H9 (cell line): ENCODE data around the gene ACTN2. TPM values are rescaled to one million over a fixed set of nuclear protein-coding genes. Genes with fewer than 3 reads are reported as not detected.

Experiments used
- DNase-seq: peaks from one replicate; pipeline ENCODE4 v3.0.0-alpha.2; 2017
- H2AFZ ChIP-seq: one replicate; pipeline ENCODE4 v1.6.1; 2013; ENCODE audit warnings: mild to moderate bottlenecking, low read length, control low read depth, moderate library complexity
- H2AK5ac ChIP-seq: 2 replicates; pipeline ENCODE4 v1.6.1; 2013; ENCODE audit warnings: low read length, control low read depth, mixed read lengths; ENCODE audit not compliant: insufficient read length
- H2BK120ac ChIP-seq: one replicate; pipeline ENCODE4 v1.6.1; 2013; ENCODE audit warnings: low read depth, mild to moderate bottlenecking, low read length, control low read depth, inconsistent platforms; ENCODE audit not compliant: poor library complexity, severe bottlenecking
- H2BK12ac ChIP-seq: 2 replicates; pipeline ENCODE4 v1.6.1; 2013; ENCODE audit warnings: low read length, control low read depth, mixed read lengths, low read depth; ENCODE audit not compliant: insufficient read length
- H2BK15ac ChIP-seq: 2 replicates; pipeline ENCODE4 v1.6.1; 2013; ENCODE audit warnings: low read depth, low read length, control low read depth
- H2BK20ac ChIP-seq: one replicate; pipeline ENCODE4 v1.6.1; 2013; ENCODE audit warnings: low read depth, mild to moderate bottlenecking, low read length, control low read depth, inconsistent platforms; ENCODE audit not compliant: poor library complexity, severe bottlenecking
- H2BK5ac ChIP-seq: 2 replicates; pipeline ENCODE4 v1.6.1; 2013; ENCODE audit warnings: low read length, control low read depth, mixed read lengths; ENCODE audit not compliant: insufficient read length
- H3K14ac ChIP-seq: 2 replicates; pipeline ENCODE4 v1.6.1; 2013; ENCODE audit warnings: low read length, control low read depth; ENCODE audit not compliant: insufficient read depth
- H3K18ac ChIP-seq: 2 replicates; pipeline ENCODE4 v1.6.1; 2013; ENCODE audit warnings: low read depth, mild to moderate bottlenecking, mixed read lengths, low read length, control low read depth; ENCODE audit not compliant: insufficient read length
- H3K23ac ChIP-seq: 2 replicates; pipeline ENCODE4 v1.6.1; 2013; ENCODE audit warnings: low read length, control low read depth, mixed read lengths, low read depth; ENCODE audit not compliant: insufficient read length
- H3K23me2 ChIP-seq: 2 replicates; pipeline ENCODE4 v1.6.1; 2013; ENCODE audit warnings: low read depth, mild to moderate bottlenecking, mixed read lengths, low read length, control low read depth; ENCODE audit not compliant: insufficient read length, poor library complexity, severe bottlenecking
- H3K27ac ChIP-seq: 2 replicates; pipeline ENCODE4 v1.5.1; 2013; ENCODE audit warnings: low read length, control low read depth, mixed read lengths, low read depth; ENCODE audit not compliant: insufficient read length
- H3K27me3 ChIP-seq: 2 replicates; pipeline ENCODE4 v1.6.1; 2013; ENCODE audit warnings: low read length, control low read depth, inconsistent platforms; ENCODE audit not compliant: insufficient read depth
- H3K4ac ChIP-seq: 2 replicates; pipeline ENCODE4 v1.6.1; 2013; ENCODE audit warnings: low read depth, mild to moderate bottlenecking, control low read depth, inconsistent platforms, low read length, moderate library complexity
- H3K4me1 ChIP-seq: 2 replicates; pipeline ENCODE4 v1.6.1; 2013; ENCODE audit warnings: low read length, control low read depth, inconsistent platforms; ENCODE audit not compliant: insufficient read depth
- H3K4me2 ChIP-seq: 2 replicates; pipeline ENCODE4 v1.6.1; 2013; ENCODE audit warnings: low read length, control low read depth, mixed read lengths; ENCODE audit not compliant: insufficient read length, insufficient read depth
- H3K56ac ChIP-seq: 2 replicates; pipeline ENCODE4 v1.6.1; 2013; ENCODE audit warnings: low read depth, mild to moderate bottlenecking, mixed read lengths, low read length, control low read depth; ENCODE audit not compliant: insufficient read length
- H3K79me1 ChIP-seq: 2 replicates; pipeline ENCODE4 v1.6.1; 2013; ENCODE audit warnings: low read depth, mild to moderate bottlenecking, moderate library complexity, low read length, control low read depth, inconsistent platforms; ENCODE audit not compliant: insufficient read depth, poor library complexity, severe bottlenecking
- H3K79me2 ChIP-seq: 2 replicates; pipeline ENCODE4 v1.6.1; 2013; ENCODE audit warnings: low read length, control low read depth, inconsistent platforms; ENCODE audit not compliant: insufficient read depth
- H3K9ac ChIP-seq: 2 replicates; pipeline ENCODE4 v1.6.1; 2013; ENCODE audit warnings: low read length, control low read depth, mixed read lengths; ENCODE audit not compliant: insufficient read length; ENCODE audit errors: extremely low read depth
- H3K9me3 ChIP-seq: one replicate; pipeline ENCODE4 v1.6.1; 2013; ENCODE audit warnings: low read depth, low read length, inconsistent platforms; ENCODE audit not compliant: control insufficient read depth
- H3T11ph ChIP-seq: one replicate; pipeline ENCODE4 v1.6.1; 2013; ENCODE audit warnings: mild to moderate bottlenecking, low read length, control low read depth, inconsistent platforms
- H4K20me1 ChIP-seq: one replicate; pipeline ENCODE4 v1.6.1; 2013; ENCODE audit not compliant: control insufficient read depth, insufficient read length, insufficient read depth
- H4K5ac ChIP-seq: 2 replicates; pipeline ENCODE4 v1.6.1; 2013; ENCODE audit warnings: low read depth, mild to moderate bottlenecking, mixed read lengths, low read length, control low read depth; ENCODE audit not compliant: insufficient read length
- H4K8ac ChIP-seq: replicated peaks from 2 replicates; pipeline ENCODE4 v1.6.1; 2013; ENCODE audit warnings: low read length, control low read depth, mixed read lengths, low read depth; ENCODE audit not compliant: insufficient read length
- H4K91ac ChIP-seq: 2 replicates; pipeline ENCODE4 v1.6.1; 2013; ENCODE audit warnings: low read depth, mild to moderate bottlenecking, moderate library complexity, mixed read lengths, low read length, control low read depth; ENCODE audit not compliant: insufficient read length
- H3K27ac Mint-ChIP-seq, 3 experiments: 2 replicates in 2 of 3; 3 replicates in 1 of 3; pipeline ENCODE4 v1.8.0; 2020 to 2021; ENCODE audit warnings: mixed read lengths in 3 of 3, mild to moderate bottlenecking in 1 of 3, moderate library complexity in 1 of 3
- H3K27me3 Mint-ChIP-seq: 2 replicates; pipeline ENCODE4 v1.8.0; 2021; ENCODE audit warnings: low read depth, mild to moderate bottlenecking, moderate library complexity, mixed read lengths
- H3K36me3 Mint-ChIP-seq, 3 experiments: 2 replicates in 2 of 3; 3 replicates in 1 of 3; pipeline ENCODE4 v1.8.0; 2020 to 2021; ENCODE audit warnings: low read depth in 3 of 3, mixed read lengths in 3 of 3; ENCODE audit not compliant: insufficient read depth in 1 of 3
- H3K4me1 Mint-ChIP-seq, 2 experiments: 2 replicates each; pipeline ENCODE4 v1.8.0; 2020; ENCODE audit warnings: mixed read lengths in 2 of 2
- H3K4me3 Mint-ChIP-seq, 2 experiments: 2 replicates in 1 of 2; 3 replicates in 1 of 2; pipeline ENCODE4 v1.8.0; 2020 to 2021; ENCODE audit warnings: mild to moderate bottlenecking in 2 of 2, mixed read lengths in 2 of 2, moderate library complexity in 1 of 2
- H3K9me3 Mint-ChIP-seq, 2 experiments: 2 replicates in 1 of 2; 3 replicates in 1 of 2; pipeline ENCODE4 v1.8.0; 2020; ENCODE audit warnings: mild to moderate bottlenecking in 2 of 2, mixed read lengths in 2 of 2, moderate library complexity in 1 of 2
- WGBS: extraction: QIAGEN DNeasy Blood & Tissue Kit; methylation state at CpG from one replicate; pipeline ENCODE4 v1.1.7; 2013; ENCODE audit warnings: missing lambda C conversion rate, low lambda C conversion rate, mixed read lengths; ENCODE audit not compliant: insufficient read length; ENCODE audit errors: extremely low coverage; 5-methylcytosine and 5-hydroxymethylcytosine counted together
- total RNA-seq: library from RNA; stranded (reverse); gene quantifications from 2 replicates; pipeline ENCODE4 v1.2.1, GENCODE V29; 2021
- TF ChIP-seq, protein P1 (sequence below): fragments of 200-600 bp; sonication (generic); conservative IDR thresholded peaks from 3 replicates; pipeline ENCODE4 v1.8.0; 2021; ENCODE audit warnings: antibody characterized with exemption, mild to moderate bottlenecking

The ACTN2 gene
- total RNA-seq, 1 experiment from 2014 or later = 2.3 TPM

DNA sequence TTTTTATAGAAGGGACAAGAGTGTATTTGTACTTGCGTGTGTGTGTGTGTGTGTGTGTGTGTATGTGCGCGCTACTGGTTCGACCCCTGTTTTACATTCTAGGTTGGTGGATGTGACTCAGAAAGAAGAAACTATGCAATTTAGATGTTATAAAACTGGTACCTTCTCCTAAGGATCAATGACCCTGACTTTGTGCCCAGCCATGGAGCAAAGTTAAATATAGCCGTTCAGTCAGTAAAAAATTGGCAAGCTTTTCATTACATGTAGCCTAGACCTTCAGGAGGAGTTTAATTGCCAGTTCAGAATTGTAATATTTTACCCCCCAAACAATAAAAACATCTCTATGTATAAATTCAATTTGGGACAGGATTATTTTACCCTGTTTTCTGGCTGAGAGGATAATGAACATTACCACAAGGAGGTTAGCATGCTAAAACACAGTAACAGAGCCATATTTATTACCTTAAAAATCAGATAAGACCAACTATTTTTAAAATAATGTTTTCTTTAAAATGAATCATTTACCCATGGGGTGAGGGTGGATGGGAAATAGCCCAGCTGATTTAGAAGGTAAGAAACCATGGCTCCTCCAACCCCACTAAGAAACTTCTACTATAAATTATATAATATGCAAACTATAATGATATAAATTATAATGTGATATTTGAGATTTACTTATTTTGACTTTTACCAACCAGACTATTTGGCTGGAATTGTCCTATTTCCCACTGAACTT lies 75.3 kb downstream of the ACTN2 start:
- peaks cover 0 to 4% (median 0%) of the 10 kb centered on the region in 3 experiments; a peak in 3 of 7 replicates for H3K36me3 Mint-ChIP-seq
- WGBS = no CpG with 5 or more reads among the region's 5 CpGs
- H2AFZ ChIP-seq = no peak overlapping the region
- H3K23me2 ChIP-seq = no peaks in the 10 kb centered on the region
- peaks cover 2% of the 10 kb centered on the region in 2 experiments; a peak in 3 of 4 replicates for H3K4me1 Mint-ChIP-seq
- H3K27ac Mint-ChIP-seq = no peak overlapping the region
- no peak for DNase-seq
- H3K18ac ChIP-seq = no peak overlapping the region
- TF ChIP-seq, protein P1, sequence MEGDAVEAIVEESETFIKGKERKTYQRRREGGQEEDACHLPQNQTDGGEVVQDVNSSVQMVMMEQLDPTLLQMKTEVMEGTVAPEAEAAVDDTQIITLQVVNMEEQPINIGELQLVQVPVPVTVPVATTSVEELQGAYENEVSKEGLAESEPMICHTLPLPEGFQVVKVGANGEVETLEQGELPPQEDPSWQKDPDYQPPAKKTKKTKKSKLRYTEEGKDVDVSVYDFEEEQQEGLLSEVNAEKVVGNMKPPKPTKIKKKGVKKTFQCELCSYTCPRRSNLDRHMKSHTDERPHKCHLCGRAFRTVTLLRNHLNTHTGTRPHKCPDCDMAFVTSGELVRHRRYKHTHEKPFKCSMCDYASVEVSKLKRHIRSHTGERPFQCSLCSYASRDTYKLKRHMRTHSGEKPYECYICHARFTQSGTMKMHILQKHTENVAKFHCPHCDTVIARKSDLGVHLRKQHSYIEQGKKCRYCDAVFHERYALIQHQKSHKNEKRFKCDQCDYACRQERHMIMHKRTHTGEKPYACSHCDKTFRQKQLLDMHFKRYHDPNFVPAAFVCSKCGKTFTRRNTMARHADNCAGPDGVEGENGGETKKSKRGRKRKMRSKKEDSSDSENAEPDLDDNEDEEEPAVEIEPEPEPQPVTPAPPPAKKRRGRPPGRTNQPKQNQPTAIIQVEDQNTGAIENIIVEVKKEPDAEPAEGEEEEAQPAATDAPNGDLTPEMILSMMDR = no peak
- H3K79me1 ChIP-seq = no peaks in the 10 kb centered on the region
- H3K14ac ChIP-seq = no peak overlapping the region
- no peak overlapping the region for H3K9ac ChIP-seq
- H3T11ph ChIP-seq = no peak overlapping the region
- H3K4me1 ChIP-seq = no peaks in the 10 kb centered on the region
- no peaks in the 10 kb centered on the region for H3K9me3 Mint-ChIP-seq
- no peak overlapping the region for H3K27ac ChIP-seq
- no peaks in the 10 kb centered on the region for H3K27me3 ChIP-seq
- H2BK5ac ChIP-seq = no peak overlapping the region
- no peaks in the 10 kb centered on the region for H3K79me2 ChIP-seq
- H4K20me1 ChIP-seq = no peaks in the 10 kb centered on the region
- H3K4ac ChIP-seq = no peak overlapping the region
- no peak overlapping the region for H4K91ac ChIP-seq
- no peak overlapping the region for H3K4me2 ChIP-seq
- no peak overlapping the region for H2AK5ac ChIP-seq
- H2BK20ac ChIP-seq = no peak overlapping the region
- H3K27me3 Mint-ChIP-seq = no peaks in the 10 kb centered on the region
- H2BK120ac ChIP-seq = no peak overlapping the region
- no peak overlapping the region for H3K4me3 Mint-ChIP-seq
- H3K9me3 ChIP-seq = no peaks in the 10 kb centered on the region
- H4K8ac ChIP-seq = no peak overlapping the region
- H2BK15ac ChIP-seq = no peak overlapping the region
- no peak overlapping the region for H3K56ac ChIP-seq
- H3K23ac ChIP-seq = no peak overlapping the region
- H2BK12ac ChIP-seq = no peak overlapping the region
- no peak overlapping the region for H4K5ac ChIP-seq
